Tibial artery (tissue), 4 donors: ENCODE measurements around the gene SYNPO.
A peak's percentile ranks its signal among the peaks of the same experiment; 100 is the strongest.

ENCODE experiments used
- DNase-seq, 2 donors: peaks; one replicate each; pipeline ENCODE4 v3.0.0-alpha.2; 2019
- H3K27ac ChIP-seq, 2 donors: fragments of 200-600 bp; sonication (generic) in 1 of 2; 1 replicate in 1 of 2; 2 replicates in 1 of 2; pipeline ENCODE4 v1.5.1; 2018 to 2019; ENCODE audit warnings: mild to moderate bottlenecking in 1 of 2
- H3K27me3 ChIP-seq, 2 donors: fragments of 200-600 bp; sonication (generic) in 1 of 2; one replicate each; pipeline versions ENCODE4 v1.5.1 to v1.6.0; 2016 to 2019
- H3K36me3 ChIP-seq, 3 donors: fragments of 200-600 bp; sonication (generic) in 2 of 3; one replicate each; pipeline ENCODE4 v1.5.1; 2016 to 2019; ENCODE audit warnings: mild to moderate bottlenecking in 2 of 3
- H3K4me1 ChIP-seq, 4 donors: fragments of 200-600 bp; sonication (generic) in 2 of 4; 1 replicate in 3 of 4; 2 replicates in 1 of 4; pipeline ENCODE4 v1.5.1; 2016 to 2019
- H3K4me3 ChIP-seq, 2 donors: fragments of 200-600 bp; sonication (generic) in 1 of 2; 1 replicate in 1 of 2; 2 replicates in 1 of 2; pipeline ENCODE4 v1.5.1; 2018 to 2019; ENCODE audit warnings: mild to moderate bottlenecking in 2 of 2
- H3K9me3 ChIP-seq, 3 donors: fragments of 200-600 bp; sonication (generic) in 1 of 3; one replicate each; pipeline ENCODE4 v1.5.1; 2016 to 2019
- CTCF ChIP-seq, 2 experiments: fragments of 200-600 bp in 1 of 2; fragments of 450-650 bp in 1 of 2; IDR thresholded peaks; one replicate each; pipeline ENCODE4 v1.5.1; 2017 to 2019; ENCODE audit warnings: antibody characterized with exemption in 2 of 2, mild to moderate bottlenecking in 1 of 2, moderate library complexity in 1 of 2
- intact Hi-C: fragments of 100-400 bp; cut with DNase I; formaldehyde crosslinking; loops from one replicate; pipeline ENCODE4 v1.15.0; 2023; ENCODE audit warnings: low total_unique reads

The SYNPO gene

GRCh38 chr5:150640311-150641005 is at the start of gene SYNPO:
SYNPO (plus strand) TSS chr5:150640660; CDS start chr5:150648276, 7,616 bp downstream.
- H3K4me1 ChIP-seq: peaks cover 7 to 100% (median 98%) of the 10 kb centered on the region in 4 donors
- intact Hi-C loops: loop anchor here (10.0 kb wide), 1 partner anchor 156 kb away; no protein-coding TSS in a partner anchor

GRCh38 chr5:150590979-150591695 is 49.3 kb upstream of the SYNPO start:
- no peaks in the 10 kb centered on the region for H3K36me3 ChIP-seq
- no peak for TF ChIP-seq CTCF (IDR thresholded peaks at IDR 0.05)
- no peaks in the 10 kb centered on the region for H3K27me3 ChIP-seq
- H3K9me3 ChIP-seq: no peaks in the 10 kb centered on the region
- H3K4me1 ChIP-seq: peaks cover 5 to 64% (median 51%) of the 10 kb centered on the region in 4 donors
- peak overlapping the region; percentile 59 to 63 for H3K27ac ChIP-seq
- H3K4me3 ChIP-seq: no peak overlapping the region
- intact Hi-C loops: loop anchor here (2.0 kb wide), 1 partner anchor 66 kb away; no protein-coding TSS in a partner anchor
- peak in 1 of 2 donors; percentile 76 for DNase-seq

More at GRCh38 chr5:150640311-150641005, at the start of gene SYNPO:
- DNase-seq: peak; percentile 89 to 94
- TF ChIP-seq CTCF (IDR thresholded peaks at IDR 0.05): no peak
- peak within 1 kb of the TSS; percentile 83 to 86 for H3K27ac ChIP-seq
- no peaks in the 10 kb centered on the region for H3K9me3 ChIP-seq
- H3K36me3 ChIP-seq: no peaks in the 10 kb centered on the region
- no peaks in the 10 kb centered on the region for H3K27me3 ChIP-seq
- H3K4me3 ChIP-seq: peak within 1 kb of the TSS; percentile 5 to 36

- H3K27me3 ChIP-seq: no peaks in the 10 kb centered on the region
- peak overlapping the region; percentile 86 to 100 for H3K27ac ChIP-seq
- DNase-seq: peak in 1 of 2 donors; percentile 69
- H3K4me3 ChIP-seq: no peak overlapping the region
- intact Hi-C loops: no loop called here
- peaks cover 5 to 87% (median 58%) of the 10 kb centered on the region in 4 donors for H3K4me1 ChIP-seq
- no peaks in the 10 kb centered on the region for H3K36me3 ChIP-seq
- no peak for TF ChIP-seq CTCF (IDR thresholded peaks at IDR 0.05)
- H3K9me3 ChIP-seq: no peaks in the 10 kb centered on the region
Measured at GRCh38 chr5:150593593-150593992, 46.9 kb upstream of the SYNPO start.

GRCh38 chr5:150593996-150594395 is 46.5 kb upstream of the SYNPO start:
- H3K4me3 ChIP-seq: no peak overlapping the region
- H3K27me3 ChIP-seq: no peaks in the 10 kb centered on the region
- peak in 1 of 2 donors; percentile 62 for DNase-seq
- TF ChIP-seq CTCF (IDR thresholded peaks at IDR 0.05): no peak
- no peaks in the 10 kb centered on the region for H3K9me3 ChIP-seq
- no peaks in the 10 kb centered on the region for H3K36me3 ChIP-seq
- H3K27ac ChIP-seq: peak overlapping the region; percentile 86 to 100
- intact Hi-C loops: no loop called here
- peaks cover 5 to 91% (median 62%) of the 10 kb centered on the region in 4 donors for H3K4me1 ChIP-seq

GRCh38 chr5:150595466-150596031 is 44.9 kb upstream of the SYNPO start:
- no peak for TF ChIP-seq CTCF (IDR thresholded peaks at IDR 0.05)
- Histone ChIP-seq H3K9me3 (no peaks in the 10 kb centered on the region), H3K36me3 (no peaks in the 10 kb centered on the region), H3K4me3 (no peak overlapping the region), H3K27me3 (no peaks in the 10 kb centered on the region), H3K27ac (peak overlapping the region; percentile 86 to 100), H3K4me1 (peaks cover 5 to 96% (median 64%) of the 10 kb centered on the region in 4 donors)
- intact Hi-C loops: no loop called here
- DNase-seq: peak in 1 of 2 donors; percentile 67
